Measurements from ENCODE around the gene TBCD.

GRCh38 chr17:82909322-82909904 lies 157.5 kb downstream of the TBCD start:
- TF ChIP-seq CTCF (IDR thresholded peaks at IDR 0.05), result no peak
- TF ChIP-seq POLR2A (IDR thresholded peaks at IDR 0.05), result peak; percentile 63 to 88 (median 87)
